ENCODE measurements around the gene OR56B1.

- no peak for TF ChIP-seq GATA3 (IDR thresholded peaks at IDR 0.05; ENCODE audit: low read depth, low read length)
- no peak for TF ChIP-seq GATA2 (IDR thresholded peaks at IDR 0.05; ENCODE audit: low read depth, low read length)
Observed at GRCh38 chr11:5694642-5695041, 41.6 kb upstream of the OR56B1 start.
